PC-9 (cell line): ENCODE results near the gene SPDYC. TPM values are rescaled to one million over a fixed set of nuclear protein-coding genes. Genes with fewer than 3 reads are reported as not detected.

ENCODE experiments used
- BruUV-seq: library from RNA; stranded (reverse); fragments of 400-500 nt; replicated peaks from 2 replicates; lab custom pipeline; 2021; lab: Mats Ljungman, UMichigan
- CTCF ChIA-PET: fragments of 300-600 bp; sonication (Branson Sonifier 250); formaldehyde crosslinking; loops from one replicate; lab custom pipeline; 2022; ENCODE audit warnings: antibody characterized with exemption; lab: Charles Lee
- POLR2A ChIA-PET: fragments of 300-600 bp; sonication (Branson Sonifier 250); formaldehyde crosslinking; loops from one replicate; lab custom pipeline; 2022; ENCODE audit warnings: antibody characterized with exemption; ENCODE audit not compliant: unreplicated experiment; lab: Charles Lee
- DNase-seq, 2 experiments: peaks; one replicate each; pipeline versions ENCODE4 v3.0.0 to v3.0.0-alpha.2; 2015 to 2022; ENCODE audit warnings: mixed read lengths in 1 of 2
- H2AFZ ChIP-seq: fragments of 200-600 bp; sonication (generic); 2 replicates; pipeline ENCODE4 v1.8.1; 2017; ENCODE audit warnings: antibody characterized with exemption
- H3F3A ChIP-seq: fragments of 200-600 bp; sonication (generic); 2 replicates; pipeline ENCODE4 v1.8.1; 2017; ENCODE audit warnings: antibody characterized with exemption, mild to moderate bottlenecking, low read depth; ENCODE audit not compliant: insufficient read depth
- H3K27ac ChIP-seq: fragments of 200-600 bp; sonication (generic); 2 replicates; pipeline ENCODE4 v1.6.1; 2016; ENCODE audit warnings: mixed run types
- H3K27me3 ChIP-seq: fragments of 200-600 bp; sonication (generic); 2 replicates; pipeline ENCODE4 v1.6.1; 2016; ENCODE audit warnings: low read depth, mixed run types; ENCODE audit not compliant: insufficient read depth
- H3K36me3 ChIP-seq: fragments of 200-600 bp; sonication (generic); 2 replicates; pipeline ENCODE4 v1.6.1; 2016; ENCODE audit warnings: low read depth, mixed run types
- H3K4me1 ChIP-seq: fragments of 200-600 bp; sonication (generic); replicated peaks from 2 replicates; pipeline ENCODE4 v1.6.1; 2016; ENCODE audit warnings: mixed run types; ENCODE audit not compliant: insufficient read depth
- H3K4me2 ChIP-seq: fragments of 200-600 bp; sonication (generic); 2 replicates; pipeline ENCODE4 v1.6.1; 2017; ENCODE audit warnings: mixed run types
- H3K4me3 ChIP-seq: fragments of 200-600 bp; sonication (generic); 2 replicates; pipeline ENCODE4 v1.6.1; 2016; ENCODE audit warnings: mixed run types
- H3K79me2 ChIP-seq: fragments of 200-600 bp; sonication (generic); 2 replicates; pipeline ENCODE4 v1.6.1; 2017; ENCODE audit warnings: low read depth, mixed run types
- H3K9me2 ChIP-seq: fragments of 200-600 bp; sonication (generic); 2 replicates; pipeline ENCODE4 v1.8.1; 2017; ENCODE audit warnings: mild to moderate bottlenecking; ENCODE audit not compliant: insufficient read depth
- H3K9me3 ChIP-seq: fragments of 200-600 bp; sonication (generic); 2 replicates; pipeline ENCODE4 v1.8.1; 2016; ENCODE audit warnings: low read depth; ENCODE audit not compliant: insufficient read depth
- H4K20me1 ChIP-seq: fragments of 200-600 bp; sonication (generic); 2 replicates; pipeline ENCODE4 v1.8.1; 2017; ENCODE audit not compliant: insufficient read depth
- EZH2 ChIP-seq: fragments of 200-600 bp; sonication (generic); IDR thresholded peaks from 2 replicates; pipeline ENCODE4 v1.8.0; 2017; ENCODE audit warnings: antibody characterized with exemption, low read depth
- intact Hi-C: fragments of 100-400 bp; cut with micrococcal nuclease; formaldehyde crosslinking; loops from one replicate; pipeline ENCODE4 v1.10.0; 2022; ENCODE audit not compliant: unreplicated experiment
- total RNA-seq: library from RNA; stranded (reverse); gene quantifications from 2 replicates; pipeline ENCODE4 v1.2.3, GENCODE V29; 2021
- TF ChIP-seq, protein P1 (sequence below): fragments of 200-600 bp; sonication (generic); conservative IDR thresholded peaks from 2 replicates; pipeline ENCODE4 v1.6.1; 2017; ENCODE audit warnings: mixed run types, antibody characterized with exemption, mild to moderate bottlenecking, moderate library complexity

The SPDYC gene
- total RNA-seq, 1 experiment from 2014 or later = not detected

DNA sequence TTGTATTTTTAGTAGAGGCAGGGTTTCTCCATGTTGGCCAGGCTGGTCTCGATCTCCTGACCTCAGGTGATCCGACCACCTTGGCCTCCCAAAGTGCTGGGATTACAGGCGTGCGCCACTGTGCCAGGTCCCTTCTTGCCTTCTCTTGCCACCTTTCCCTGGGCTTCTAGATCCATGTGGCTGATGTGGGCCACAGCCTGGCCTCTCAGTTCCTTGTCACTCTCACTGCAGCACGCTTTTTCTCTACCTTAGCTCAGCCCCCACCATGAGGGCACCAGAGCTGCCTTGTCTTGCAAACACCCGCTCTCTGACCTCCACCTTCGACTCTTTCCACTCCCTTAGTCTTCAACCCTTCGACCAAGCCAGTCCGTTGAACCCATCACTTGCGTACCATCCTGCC lies 19.2 kb downstream of the SPDYC start:
- Histone ChIP-seq H2AFZ (no peak overlapping the region), H3K27me3 (no peaks in the 10 kb centered on the region), H3K79me2 (peaks cover 43% of the 10 kb centered on the region), H3K4me2 (no peak overlapping the region), H3K36me3 (peaks cover 66% of the 10 kb centered on the region), H3K9me2 (no peaks in the 10 kb centered on the region), H3K4me1 (peaks cover 10% of the 10 kb centered on the region), H3F3A (peaks cover 38% of the 10 kb centered on the region), H3K27ac (no peak overlapping the region), H3K9me3 (no peaks in the 10 kb centered on the region), H3K4me3 (no peak overlapping the region), H4K20me1 (peaks cover 24% of the 10 kb centered on the region)
- intact Hi-C loops = no loop called here
- no peak for TF ChIP-seq EZH2
- TF ChIP-seq, protein P1, sequence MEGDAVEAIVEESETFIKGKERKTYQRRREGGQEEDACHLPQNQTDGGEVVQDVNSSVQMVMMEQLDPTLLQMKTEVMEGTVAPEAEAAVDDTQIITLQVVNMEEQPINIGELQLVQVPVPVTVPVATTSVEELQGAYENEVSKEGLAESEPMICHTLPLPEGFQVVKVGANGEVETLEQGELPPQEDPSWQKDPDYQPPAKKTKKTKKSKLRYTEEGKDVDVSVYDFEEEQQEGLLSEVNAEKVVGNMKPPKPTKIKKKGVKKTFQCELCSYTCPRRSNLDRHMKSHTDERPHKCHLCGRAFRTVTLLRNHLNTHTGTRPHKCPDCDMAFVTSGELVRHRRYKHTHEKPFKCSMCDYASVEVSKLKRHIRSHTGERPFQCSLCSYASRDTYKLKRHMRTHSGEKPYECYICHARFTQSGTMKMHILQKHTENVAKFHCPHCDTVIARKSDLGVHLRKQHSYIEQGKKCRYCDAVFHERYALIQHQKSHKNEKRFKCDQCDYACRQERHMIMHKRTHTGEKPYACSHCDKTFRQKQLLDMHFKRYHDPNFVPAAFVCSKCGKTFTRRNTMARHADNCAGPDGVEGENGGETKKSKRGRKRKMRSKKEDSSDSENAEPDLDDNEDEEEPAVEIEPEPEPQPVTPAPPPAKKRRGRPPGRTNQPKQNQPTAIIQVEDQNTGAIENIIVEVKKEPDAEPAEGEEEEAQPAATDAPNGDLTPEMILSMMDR = no peak
- no TSS peak for BruUV-seq
- POLR2A ChIA-PET = no interaction called here
- CTCF ChIA-PET = no interaction called here
- DNase-seq = no peak

DNA sequence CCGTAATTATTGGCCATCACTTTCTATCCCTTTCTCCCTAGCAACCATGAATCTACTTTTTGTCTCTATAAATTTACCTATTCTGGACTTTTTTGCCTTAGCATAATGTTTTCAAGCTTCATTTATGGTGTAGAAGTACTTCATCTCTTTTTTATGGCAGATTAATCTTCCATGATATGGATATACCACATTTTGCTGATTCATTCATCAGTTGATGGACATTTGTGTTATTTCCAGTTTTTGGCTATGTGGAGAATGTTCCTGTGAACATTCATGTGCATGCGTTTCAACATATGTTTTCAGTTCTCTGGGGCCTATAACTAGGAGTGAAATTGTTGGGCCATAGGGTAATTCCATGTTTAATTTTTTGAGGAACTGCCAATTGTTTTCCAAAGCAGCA lies 24.5 kb downstream of the SPDYC start:
- no peak for DNase-seq
- H3K27me3 ChIP-seq = no peaks in the 10 kb centered on the region
- H3K9me2 ChIP-seq = no peaks in the 10 kb centered on the region
- H3K4me1 ChIP-seq = peaks cover 30% of the 10 kb centered on the region
- intact Hi-C loops = no loop called here
- peaks cover 28% of the 10 kb centered on the region for H3K79me2 ChIP-seq
- no peaks in the 10 kb centered on the region for H3K9me3 ChIP-seq
- no peak overlapping the region for H3K27ac ChIP-seq
- no TSS peak for BruUV-seq
- H2AFZ ChIP-seq = no peak overlapping the region
- CTCF ChIA-PET = no interaction called here
- TF ChIP-seq, protein P1 = no peak
- TF ChIP-seq EZH2 = no peak
- peaks cover 11% of the 10 kb centered on the region for H4K20me1 ChIP-seq
- peaks cover 63% of the 10 kb centered on the region for H3K36me3 ChIP-seq
- H3F3A ChIP-seq = peaks cover 67% of the 10 kb centered on the region
- H3K4me3 ChIP-seq = no peak overlapping the region
- H3K4me2 ChIP-seq = no peak overlapping the region
- POLR2A ChIA-PET = interaction anchor here (0.6 kb wide), 1 partner anchor 83 kb away, joined by 4 read pairs; the partner anchor contains the start of gene TM7SF2

DNA sequence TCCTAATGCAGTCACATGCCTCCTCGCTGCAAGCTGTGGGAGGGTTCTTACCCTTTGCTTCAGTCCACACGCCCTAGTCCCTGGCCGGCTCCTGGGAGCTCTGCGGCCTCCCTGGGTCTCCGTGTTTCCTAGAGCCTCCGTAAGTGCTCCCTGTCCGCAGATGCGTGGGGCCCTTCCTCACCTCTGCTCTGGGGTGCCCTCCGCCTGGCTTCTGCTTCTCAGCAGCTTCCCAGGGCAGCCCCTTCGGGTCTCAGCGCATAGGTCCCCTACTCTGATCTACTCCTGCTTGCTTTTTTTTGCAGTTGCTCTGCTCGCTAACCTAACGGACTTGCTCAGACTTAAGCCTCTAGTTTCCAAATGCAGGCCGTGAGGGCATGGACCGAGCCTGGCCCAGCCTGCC lies 34.1 kb downstream of the SPDYC start:
- H3K4me2 ChIP-seq = no peak overlapping the region
- no peaks in the 10 kb centered on the region for H3K9me3 ChIP-seq
- H3F3A ChIP-seq = peaks cover 77% of the 10 kb centered on the region
- no peak overlapping the region for H3K4me3 ChIP-seq
- peaks cover 5% of the 10 kb centered on the region; the same call in 1 of the 2 replicates for H3K79me2 ChIP-seq
- H3K36me3 ChIP-seq = peaks cover 15% of the 10 kb centered on the region
- H3K9me2 ChIP-seq = no peaks in the 10 kb centered on the region
- TF ChIP-seq, protein P1 = no peak
- TF ChIP-seq EZH2 = no peak
- no peaks in the 10 kb centered on the region for H3K27me3 ChIP-seq
- no peaks in the 10 kb centered on the region for H4K20me1 ChIP-seq
- intact Hi-C loops = loop anchor here (1.0 to 5.0 kb wide), 3 partner anchors 46 to 128 kb away; partner anchors contain the start of gene DPF2
- peaks cover 70% of the 10 kb centered on the region for H3K4me1 ChIP-seq
- no peak for DNase-seq
- no peak overlapping the region for H3K27ac ChIP-seq
- ChIA-PET POLR2A (no interaction called here), CTCF (no interaction called here)
- no TSS peak for BruUV-seq
- no peak overlapping the region for H2AFZ ChIP-seq
